RWPE2 (cell line): ENCODE measurements around the gene ARHGDIG.

Source experiments
- ATAC-seq: fragments of 200-7000 bp; cut with Tn5 transposase; 3 replicates; pipeline ENCODE4 v1.9.1; 2021; ENCODE audit warnings: low read depth
- DNase-seq: peaks from one replicate; pipeline ENCODE4 v3.0.0-alpha.2; 2020; ENCODE audit warnings: low spot score
- H3K27ac ChIP-seq: fragments of 450-650 bp; 2 replicates; pipeline ENCODE4 v1.5.1; 2017; ENCODE audit warnings: mild to moderate bottlenecking; ENCODE audit not compliant: poor library complexity, severe bottlenecking
- H3K27me3 ChIP-seq: fragments of 250-450 bp; sonication (Bioruptor Pico); 2 replicates; pipeline ENCODE4 v1.5.1; 2021; ENCODE audit warnings: mild to moderate bottlenecking, moderate library complexity; ENCODE audit not compliant: insufficient read depth, poor library complexity, severe bottlenecking
- H3K36me3 ChIP-seq: fragments of 250-450 bp; sonication (Bioruptor Pico); 2 replicates; pipeline ENCODE4 v1.5.1; 2020; ENCODE audit warnings: low read depth, mild to moderate bottlenecking, moderate library complexity
- H3K4me1 ChIP-seq: fragments of 250-450 bp; sonication (Bioruptor Pico); 2 replicates; pipeline ENCODE4 v1.5.1; 2021; ENCODE audit warnings: mild to moderate bottlenecking, moderate library complexity; ENCODE audit not compliant: insufficient read depth, poor library complexity, severe bottlenecking
- H3K4me3 ChIP-seq: fragments of 250-450 bp; sonication (Bioruptor Pico); 2 replicates; pipeline ENCODE4 v1.5.1; 2021; ENCODE audit warnings: mild to moderate bottlenecking, moderate library complexity; ENCODE audit not compliant: severe bottlenecking
- H3K9me3 ChIP-seq: fragments of 250-450 bp; sonication (Bioruptor Pico); 2 replicates; pipeline ENCODE4 v1.5.1; 2021; ENCODE audit warnings: mild to moderate bottlenecking, moderate library complexity; ENCODE audit not compliant: severe bottlenecking
- CTCF ChIP-seq: fragments of 450-650 bp; IDR thresholded peaks from one replicate; pipeline ENCODE4 v1.5.1; 2017; ENCODE audit warnings: mild to moderate bottlenecking, moderate library complexity; ENCODE audit not compliant: poor library complexity, severe bottlenecking

Gene ARHGDIG

GRCh38 chr16:284204-285120 lies 4.1 kb downstream of the ARHGDIG start:
- H3K4me3 ChIP-seq = no peak overlapping the region
- peaks cover 19% of the 10 kb centered on the region for H3K27me3 ChIP-seq
- no peak for ATAC-seq
- no peak overlapping the region for H3K27ac ChIP-seq
- no peaks in the 10 kb centered on the region for H3K4me1 ChIP-seq
- H3K36me3 ChIP-seq = peaks cover 11% of the 10 kb centered on the region
- no peak for TF ChIP-seq CTCF
- DNase-seq = no peak
- H3K9me3 ChIP-seq = no peaks in the 10 kb centered on the region

GRCh38 chr16:285146-286055 lies 5.0 kb downstream of the ARHGDIG start:
- Histone ChIP-seq H3K9me3 (no peaks in the 10 kb centered on the region), H3K4me1 (no peaks in the 10 kb centered on the region), H3K27ac (no peak overlapping the region), H3K36me3 (peaks cover 11% of the 10 kb centered on the region), H3K4me3 (no peak overlapping the region), H3K27me3 (peaks cover 15% of the 10 kb centered on the region)
- no peak for ATAC-seq
- no peak for TF ChIP-seq CTCF
- no peak for DNase-seq

- Histone ChIP-seq H3K9me3 (no peaks in the 10 kb centered on the region), H3K27ac (no peak overlapping the region), H3K27me3 (peaks cover 3% of the 10 kb centered on the region), H3K4me3 (no peak overlapping the region), H3K4me1 (no peaks in the 10 kb centered on the region), H3K36me3 (peaks cover 11% of the 10 kb centered on the region)
- no peak for TF ChIP-seq CTCF
- DNase-seq (no peak), ATAC-seq (no peak)
These were observed 6.3 kb downstream of the ARHGDIG start for GRCh38 chr16:286491-287297.

GRCh38 chr16:287298-287811 lies 7.0 kb downstream of the ARHGDIG start:
- DNase-seq = no peak
- peaks cover 12% of the 10 kb centered on the region for H3K36me3 ChIP-seq

More at GRCh38 chr16:287298-287811, 7.0 kb downstream of the ARHGDIG start:
- Histone ChIP-seq H3K27me3 (no peaks in the 10 kb centered on the region), H3K4me3 (no peak overlapping the region), H3K4me1 (no peaks in the 10 kb centered on the region), H3K27ac (no peak overlapping the region), H3K9me3 (no peaks in the 10 kb centered on the region)
- peak; percentile 9; the same call in 1 of the 3 replicates for ATAC-seq
- peak; percentile 31 for TF ChIP-seq CTCF
